Left hindlimb (tissue), 1 donor: Measurements from ENCODE around the gene C1QC.

Source experiments
- DNase-seq: peaks from one replicate; pipeline ENCODE4 v3.0.0-alpha.2; 2018

The C1QC gene

DNA sequence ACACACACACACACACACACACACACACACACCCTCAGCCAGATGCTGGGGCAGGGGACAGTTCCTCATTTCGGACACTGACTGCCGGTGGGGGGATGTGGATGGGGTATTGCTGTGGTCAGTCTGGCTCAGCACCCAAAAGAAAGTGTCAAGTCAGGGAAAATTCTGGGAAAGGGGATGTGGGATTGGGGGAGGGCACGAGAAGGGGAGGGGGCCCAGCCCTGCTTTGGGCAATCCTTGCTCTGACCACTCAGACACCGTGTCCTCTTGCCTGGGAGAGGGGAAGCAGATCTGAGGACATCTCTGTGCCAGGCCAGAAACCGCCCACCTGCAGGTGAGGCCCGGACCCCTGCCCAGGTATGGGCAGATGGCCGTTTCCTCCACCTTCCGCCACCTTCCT lies at the start of gene C1QC:
TSS of gene C1QC (plus strand) at position 253 of the 400 bp plus-strand sequence. CDS start 391 bp downstream, outside the sequence.
- no peak for DNase-seq

- DNase-seq = no peak
Measured at GRCh38 chr1:22594396-22594795, 49.0 kb upstream of the C1QC start.

DNA sequence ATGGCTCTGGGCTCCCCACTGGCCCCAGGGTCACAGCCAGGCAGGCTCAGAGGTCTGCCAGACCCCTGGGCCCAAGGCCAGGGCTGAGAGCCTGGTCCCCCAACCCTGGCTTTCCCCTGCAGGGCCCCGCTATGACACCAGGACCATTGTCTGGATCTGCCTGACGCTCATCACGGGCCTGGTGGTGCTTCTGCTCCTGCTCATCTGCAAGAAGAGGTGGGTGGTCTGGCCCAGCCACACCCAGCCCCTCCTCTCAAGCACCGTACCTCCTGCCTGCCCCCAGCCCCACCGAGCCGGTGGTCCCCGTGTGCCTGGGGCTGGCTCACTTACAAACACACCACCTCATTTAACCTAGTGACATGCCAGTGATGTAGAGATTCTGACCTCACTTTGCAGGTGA lies 48.3 kb upstream of the C1QC start:
- no peak for DNase-seq

DNA sequence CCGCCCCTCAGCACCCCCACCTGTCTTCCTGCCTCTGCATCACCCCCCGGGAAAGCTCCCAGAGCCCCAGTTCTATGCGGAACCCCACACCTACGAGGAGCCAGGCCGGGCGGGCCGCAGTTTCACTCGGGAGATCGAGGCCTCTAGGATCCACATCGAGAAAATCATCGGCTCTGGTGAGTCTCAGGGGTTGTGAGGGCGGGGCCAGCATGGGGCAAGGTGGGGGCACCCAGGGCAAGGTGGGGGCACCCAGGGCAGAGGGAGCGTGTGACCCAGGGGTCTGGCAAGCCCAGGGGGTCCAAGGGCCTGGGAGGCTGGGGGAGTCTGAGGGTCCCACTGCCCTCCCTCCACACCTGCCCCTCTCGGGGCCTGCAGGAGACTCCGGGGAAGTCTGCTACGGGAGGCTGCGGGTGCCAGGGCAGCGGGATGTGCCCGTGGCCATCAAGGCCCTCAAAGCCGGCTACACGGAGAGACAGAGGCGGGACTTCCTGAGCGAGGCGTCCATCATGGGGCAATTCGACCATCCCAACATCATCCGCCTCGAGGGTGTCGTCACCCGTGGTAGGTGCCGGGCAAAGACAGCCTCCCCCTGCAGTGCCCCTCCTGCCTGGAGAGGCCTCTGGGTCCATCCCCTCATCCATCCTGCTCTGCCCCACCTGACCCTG lies 46.0 kb upstream of the C1QC start:
- DNase-seq = no peak

DNA sequence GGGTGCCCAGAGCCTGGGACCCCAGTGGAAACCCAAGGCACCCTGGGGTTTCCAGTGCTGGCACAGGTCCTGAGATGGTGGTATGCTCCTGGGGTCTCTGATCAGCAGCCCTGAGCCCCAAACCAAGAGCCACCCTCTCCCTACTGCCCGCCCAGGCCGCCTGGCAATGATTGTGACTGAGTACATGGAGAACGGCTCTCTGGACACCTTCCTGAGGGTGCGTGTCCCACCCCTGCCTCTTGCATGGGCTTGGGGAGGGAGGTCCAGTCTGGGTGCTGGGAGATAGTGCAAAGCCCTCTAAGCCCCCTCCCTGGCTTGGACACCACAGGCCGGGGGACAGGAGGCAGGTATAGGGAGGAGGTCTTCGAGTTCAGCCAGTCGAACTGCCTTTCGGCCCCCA lies 45.4 kb upstream of the C1QC start:
- no peak for DNase-seq

- DNase-seq = no peak
Measured at GRCh38 chr1:22598736-22599135, 44.7 kb upstream of the C1QC start.

DNA sequence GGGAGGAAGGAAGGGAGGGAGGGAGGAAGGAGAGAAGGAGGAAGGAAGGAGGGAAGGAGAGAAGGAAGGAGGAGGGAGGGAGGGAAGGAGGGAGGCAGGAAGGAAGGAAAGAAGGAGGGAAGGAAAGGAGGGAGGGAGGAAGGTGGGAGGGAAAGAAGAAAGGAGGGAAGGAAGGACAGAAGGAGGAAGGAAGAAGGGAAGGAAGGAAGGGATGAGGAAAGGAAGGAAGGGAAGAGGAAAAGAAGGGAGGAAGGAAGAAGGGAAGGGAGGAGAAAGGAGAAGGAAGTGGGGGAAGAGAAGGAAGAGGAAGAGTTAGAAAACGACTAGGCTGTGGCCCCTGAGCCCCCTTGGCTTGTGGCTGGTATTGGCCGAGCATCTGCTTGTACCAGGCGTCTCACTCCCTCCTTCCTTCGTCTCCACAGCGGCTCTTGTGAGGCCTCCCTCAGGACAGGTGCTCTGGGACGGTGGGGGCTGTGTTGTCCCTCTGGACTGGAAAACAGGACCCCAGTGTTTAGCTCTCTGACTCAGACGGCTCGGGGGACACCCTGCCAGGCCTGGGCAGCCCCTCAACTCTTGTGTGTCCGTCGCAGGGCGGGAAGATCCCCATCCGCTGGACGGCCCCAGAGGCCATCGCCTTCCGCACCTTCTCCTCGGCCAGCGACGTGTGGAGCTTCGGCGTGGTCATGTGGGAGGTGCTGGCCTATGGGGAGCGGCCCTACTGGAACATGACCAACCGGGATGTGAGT lies 43.2 kb upstream of the C1QC start:
- no peak for DNase-seq

- no peak for DNase-seq
Measured at GRCh38 chr1:22600817-22601605, 42.4 kb upstream of the C1QC start.

DNA sequence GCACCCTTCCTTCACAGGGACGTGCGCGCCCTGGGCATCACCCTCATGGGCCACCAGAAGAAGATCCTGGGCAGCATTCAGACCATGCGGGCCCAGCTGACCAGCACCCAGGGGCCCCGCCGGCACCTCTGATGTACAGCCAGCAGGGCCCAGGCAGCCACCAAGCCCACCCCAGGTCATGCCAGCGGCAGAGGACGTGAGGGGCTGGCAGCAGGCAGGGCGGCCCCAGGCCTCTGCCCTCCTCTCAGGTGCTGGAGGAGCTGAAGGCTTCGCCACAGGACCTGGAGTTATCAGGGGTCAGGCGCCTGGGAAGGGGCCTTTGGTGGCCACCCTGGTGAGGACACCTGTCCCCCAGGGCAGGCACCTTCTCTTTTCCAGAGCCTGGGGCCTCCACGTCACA lies 41.8 kb upstream of the C1QC start:
- no peak for DNase-seq

DNA sequence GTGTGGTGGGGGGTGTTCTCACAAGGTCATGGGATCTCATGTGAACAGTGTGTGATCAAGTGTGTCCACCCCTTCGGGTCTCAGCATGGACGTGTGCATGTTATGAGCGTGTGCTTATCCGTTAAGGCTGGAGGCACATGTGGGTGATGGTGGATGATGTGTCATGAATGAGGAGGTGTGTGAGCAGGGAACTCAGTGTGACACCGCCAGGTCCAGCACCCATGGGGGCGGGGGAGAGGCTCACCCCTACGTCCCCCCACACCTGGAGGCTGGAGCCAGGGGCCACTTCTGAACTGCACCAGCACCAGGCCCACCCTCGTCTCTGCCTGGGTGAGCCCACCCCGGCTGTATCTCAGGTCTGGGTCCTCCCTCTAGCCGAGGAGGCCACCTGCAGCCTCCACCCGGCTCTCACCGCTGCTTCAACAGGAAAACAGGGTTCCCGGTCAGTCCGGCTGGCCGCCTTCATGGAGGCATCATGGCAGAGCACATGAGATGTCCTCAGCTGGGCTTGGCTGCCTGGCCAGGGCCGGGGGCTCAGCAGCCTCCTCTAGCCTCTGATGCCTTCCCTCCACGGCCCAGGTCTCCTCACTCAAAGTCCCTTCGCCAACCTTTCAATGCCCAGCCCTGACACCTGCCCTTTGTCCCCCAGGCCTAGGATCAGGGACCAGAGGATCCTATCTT lies 41.2 kb upstream of the C1QC start:
- no peak for DNase-seq

DNA sequence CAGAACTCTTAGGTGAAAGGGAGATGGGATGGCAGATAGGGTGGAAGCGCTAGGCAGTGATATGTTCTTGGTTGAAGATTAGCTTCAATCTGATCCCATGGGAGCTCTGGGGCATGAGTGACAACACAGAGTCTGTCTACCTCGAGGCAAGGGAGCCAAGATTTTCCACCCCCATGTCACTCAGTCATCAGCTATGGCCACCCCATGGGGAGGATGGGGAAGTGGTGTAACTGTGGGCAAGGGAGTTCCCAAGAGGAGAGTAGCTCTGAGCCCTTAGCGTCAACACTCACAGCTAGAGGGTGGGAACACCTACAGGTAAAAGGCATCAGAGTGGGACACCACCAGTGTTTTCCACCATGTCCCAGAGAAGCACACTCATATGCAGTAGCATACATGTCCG lies 37.3 kb upstream of the C1QC start:
- no peak for DNase-seq

- DNase-seq = peak; percentile 38
Measured at GRCh38 chr1:22607154-22607553, 36.3 kb upstream of the C1QC start.

- DNase-seq = no peak
Measured at GRCh38 chr1:22608361-22608760, 35.1 kb upstream of the C1QC start.

DNA sequence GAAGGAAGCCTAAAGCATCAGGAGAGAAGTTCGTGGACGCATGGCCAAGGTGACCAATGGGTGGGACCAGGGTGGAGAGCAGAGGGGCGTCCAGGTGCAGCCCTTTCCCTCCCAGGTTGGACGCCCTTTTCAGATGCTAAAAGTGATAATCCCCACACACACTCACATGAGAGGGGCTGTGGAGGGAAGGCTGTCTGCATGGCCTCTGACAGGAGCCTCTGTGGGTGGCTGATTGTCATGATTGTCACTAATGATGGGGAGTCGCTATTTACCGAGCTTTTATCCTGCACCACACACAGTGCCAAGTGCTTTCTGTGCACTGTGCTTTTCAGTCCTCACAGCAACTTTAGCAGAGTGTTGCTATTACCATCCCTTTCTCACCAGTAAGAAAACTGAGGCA lies 34.1 kb upstream of the C1QC start:
- no peak for DNase-seq

- peak; percentile 69 for DNase-seq
Measured at GRCh38 chr1:22611530-22611947, 31.9 kb upstream of the C1QC start.

DNA sequence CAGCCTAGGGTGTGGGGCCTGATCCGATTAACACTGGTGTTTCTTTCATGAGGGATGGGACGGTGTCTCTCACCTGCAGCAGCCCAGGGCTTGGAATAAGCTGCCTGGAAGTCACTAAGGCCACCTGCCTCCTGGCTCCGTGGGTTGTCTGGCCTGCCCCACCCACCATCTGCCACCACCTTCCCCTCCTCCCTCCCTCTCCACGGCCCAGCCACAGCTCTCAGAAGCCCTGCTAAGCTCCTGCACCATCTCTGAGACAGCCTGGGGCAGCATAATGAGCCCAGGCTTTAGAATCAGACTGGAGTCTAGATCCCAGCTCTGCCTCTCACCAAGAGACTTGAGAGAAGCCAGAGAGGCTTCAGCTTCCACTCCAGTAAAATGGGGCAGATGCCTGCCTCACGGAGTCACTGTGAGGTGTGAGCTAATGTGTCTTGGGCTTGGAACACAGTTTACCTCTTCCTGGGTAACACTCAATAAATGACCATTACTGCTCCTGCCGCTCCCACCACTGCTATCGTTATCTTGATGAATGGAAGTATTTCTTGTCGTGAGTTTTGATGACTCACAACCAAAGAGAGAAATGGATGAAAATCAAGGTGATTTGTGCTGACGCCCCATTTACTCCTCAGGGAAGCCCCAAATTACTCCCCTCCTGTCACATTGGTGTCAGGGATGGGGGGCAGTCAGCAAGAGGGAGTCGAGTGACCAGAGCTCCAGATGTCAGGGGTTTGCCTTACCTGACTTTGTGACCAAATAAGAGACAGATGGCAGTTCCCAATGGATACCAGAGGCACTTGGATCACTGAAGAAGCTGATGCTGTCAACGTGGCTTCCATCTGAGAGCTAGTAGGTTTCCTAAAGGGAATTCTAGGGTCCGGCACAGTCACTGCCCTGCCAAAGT lies 30.5 kb upstream of the C1QC start:
- DNase-seq = no peak

DNA sequence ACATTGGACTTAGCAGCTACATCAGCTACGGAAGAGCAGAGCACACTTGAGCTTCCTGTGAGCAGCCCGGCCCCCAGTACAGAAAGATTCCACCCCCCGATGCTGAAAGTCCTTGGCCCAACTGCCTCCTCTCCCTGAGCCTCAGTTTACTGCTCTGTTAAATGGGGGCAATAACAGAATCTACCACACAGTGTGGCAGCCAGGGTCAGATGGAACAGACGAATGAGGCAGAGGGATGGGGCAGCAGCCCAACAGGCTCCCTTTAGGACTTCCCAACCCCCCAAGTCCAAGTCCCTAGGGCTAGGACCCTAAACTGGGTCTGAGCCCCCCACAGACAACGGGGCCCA lies 29.9 kb upstream of the C1QC start:
- no peak for DNase-seq

- DNase-seq = no peak
Measured at GRCh38 chr1:22613951-22614350, 29.5 kb upstream of the C1QC start.

DNA sequence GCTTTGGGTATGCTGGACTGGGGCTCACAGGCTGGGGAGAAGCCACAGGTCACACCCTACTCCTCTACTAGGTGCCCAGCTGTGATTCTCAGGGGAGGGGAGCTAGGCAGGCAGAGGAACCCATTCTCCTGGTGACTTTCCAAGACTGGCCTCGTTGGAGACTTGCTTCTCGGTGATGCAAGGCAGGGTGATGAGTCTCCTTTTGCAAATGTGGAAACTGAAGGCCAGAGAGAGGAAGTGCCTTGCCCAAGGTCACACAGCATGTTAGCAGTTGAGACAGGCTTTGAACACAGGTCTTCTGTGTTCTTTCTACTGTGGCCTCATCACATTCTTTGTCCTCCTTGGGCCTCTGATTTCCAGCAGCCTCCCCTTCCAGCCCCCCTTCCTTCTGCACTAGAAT lies 27.5 kb upstream of the C1QC start:
- no peak for DNase-seq

DNA sequence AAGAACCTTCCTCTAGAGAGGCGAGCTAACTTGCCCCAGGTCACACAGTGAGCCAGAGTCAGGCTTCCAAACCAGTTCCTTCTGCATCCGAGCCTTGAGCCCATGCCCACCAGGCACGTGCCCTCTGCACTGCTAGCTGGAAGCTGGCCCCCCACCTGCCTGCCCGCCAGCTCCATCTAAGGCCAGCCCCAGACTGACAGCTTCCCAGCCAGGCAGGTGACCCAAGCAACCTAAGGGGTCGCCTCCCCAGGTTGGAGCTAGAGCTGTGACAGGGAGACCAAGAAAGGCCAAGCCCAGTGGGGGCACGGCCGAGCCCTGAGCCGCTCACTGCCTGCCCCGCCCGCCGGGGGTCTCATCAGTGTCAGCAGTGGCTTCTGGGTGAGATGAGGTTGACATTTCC lies 26.9 kb upstream of the C1QC start:
- DNase-seq = no peak

GRCh38 chr1:22618056-22618455 lies 25.4 kb upstream of the C1QC start:
- DNase-seq = no peak

DNA sequence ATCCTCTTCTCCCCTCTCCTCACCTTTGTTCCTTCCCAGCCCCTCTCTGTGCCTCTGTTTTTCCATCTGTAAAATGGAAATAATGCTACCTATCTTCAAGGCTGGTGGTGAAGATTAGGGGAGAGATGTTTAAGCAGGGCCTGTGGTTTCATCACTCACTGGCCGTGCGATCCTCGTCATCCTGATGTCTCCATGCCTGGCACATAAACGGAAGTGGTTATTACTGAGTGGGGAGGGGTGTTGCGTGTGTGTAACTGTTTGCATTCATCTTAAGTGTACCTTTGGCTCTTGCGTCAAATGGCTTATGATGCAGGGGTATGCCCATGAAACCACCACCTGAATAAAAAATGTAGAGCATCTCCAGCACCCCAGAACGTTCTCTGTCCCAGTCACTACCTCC lies 24.2 kb upstream of the C1QC start:
- DNase-seq = no peak
